Measurements from ENCODE around the gene BAZ2A.

The BAZ2A gene

DNA sequence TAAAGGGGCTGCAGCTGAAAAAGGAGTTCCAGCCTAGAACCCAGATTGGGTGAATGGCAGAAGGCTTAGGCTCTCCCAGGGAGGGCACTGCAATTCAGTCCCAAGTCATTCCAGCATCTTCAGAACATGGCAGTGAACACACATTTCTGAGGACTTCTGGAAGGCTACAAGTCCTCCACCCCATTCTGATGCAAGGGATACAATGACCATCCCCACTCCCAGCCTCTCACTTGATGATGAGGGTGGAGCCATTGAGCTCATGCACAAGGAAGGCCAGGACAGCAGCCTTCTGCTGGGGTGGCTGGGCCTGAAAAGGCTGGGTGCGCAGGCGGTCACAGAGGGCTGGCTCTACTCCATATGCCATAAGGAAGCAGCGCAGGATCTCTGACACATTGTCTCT is 25.8 kb downstream of the BAZ2A start:
- ATAC-seq = no peak
- no peak for TF ChIP-seq ISL1 (CRISPR knock-in tag; IDR thresholded peaks at IDR 0.05)

DNA sequence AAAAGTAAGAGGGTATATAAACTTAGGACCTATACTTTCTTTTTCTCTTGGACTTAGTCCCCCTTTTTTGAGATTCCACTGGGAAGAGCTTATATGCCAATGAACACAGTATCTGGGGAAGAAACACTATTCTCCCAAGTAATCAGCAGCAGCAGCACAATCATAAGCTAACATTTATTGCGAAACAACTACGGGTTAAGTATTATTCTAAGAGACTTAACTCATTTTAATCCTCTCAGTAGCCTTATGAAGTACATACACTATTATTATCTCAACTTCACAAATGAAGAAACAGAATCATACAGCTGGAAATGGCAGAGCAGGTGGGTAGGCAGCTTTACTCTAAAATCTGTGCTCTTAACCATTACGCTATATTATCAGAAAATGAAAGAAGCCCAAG is 27.9 kb downstream of the BAZ2A start:
- no peak for ATAC-seq
- TF ChIP-seq ZNF8 (CRISPR knock-in tag; IDR thresholded peaks at IDR 0.05) = no peak
- no peak for TF ChIP-seq ARNTL (CRISPR knock-in tag; IDR thresholded peaks at IDR 0.05; ENCODE audit: borderline replicate concordance, low read depth)
- no peak for TF ChIP-seq PPARA (CRISPR knock-in tag; IDR thresholded peaks at IDR 0.05; ENCODE audit: borderline replicate concordance)
- no peak for TF ChIP-seq BACH2 (CRISPR knock-in tag; IDR thresholded peaks at IDR 0.05; ENCODE audit: borderline replicate concordance)
- TF ChIP-seq, protein P1, sequence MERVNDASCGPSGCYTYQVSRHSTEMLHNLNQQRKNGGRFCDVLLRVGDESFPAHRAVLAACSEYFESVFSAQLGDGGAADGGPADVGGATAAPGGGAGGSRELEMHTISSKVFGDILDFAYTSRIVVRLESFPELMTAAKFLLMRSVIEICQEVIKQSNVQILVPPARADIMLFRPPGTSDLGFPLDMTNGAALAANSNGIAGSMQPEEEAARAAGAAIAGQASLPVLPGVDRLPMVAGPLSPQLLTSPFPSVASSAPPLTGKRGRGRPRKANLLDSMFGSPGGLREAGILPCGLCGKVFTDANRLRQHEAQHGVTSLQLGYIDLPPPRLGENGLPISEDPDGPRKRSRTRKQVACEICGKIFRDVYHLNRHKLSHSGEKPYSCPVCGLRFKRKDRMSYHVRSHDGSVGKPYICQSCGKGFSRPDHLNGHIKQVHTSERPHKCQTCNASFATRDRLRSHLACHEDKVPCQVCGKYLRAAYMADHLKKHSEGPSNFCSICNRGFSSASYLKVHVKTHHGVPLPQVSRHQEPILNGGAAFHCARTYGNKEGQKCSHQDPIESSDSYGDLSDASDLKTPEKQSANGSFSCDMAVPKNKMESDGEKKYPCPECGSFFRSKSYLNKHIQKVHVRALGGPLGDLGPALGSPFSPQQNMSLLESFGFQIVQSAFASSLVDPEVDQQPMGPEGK (CRISPR knock-in tag; IDR thresholded peaks at IDR 0.05; ENCODE audit: borderline replicate concordance) = no peak
- TF ChIP-seq SNAI2 (CRISPR knock-in tag; IDR thresholded peaks at IDR 0.05) = no peak
- TF ChIP-seq TCF4 (CRISPR knock-in tag; IDR thresholded peaks at IDR 0.05; ENCODE audit: borderline replicate concordance) = no peak
- TF ChIP-seq TOX (CRISPR knock-in tag; IDR thresholded peaks at IDR 0.05; ENCODE audit: borderline replicate concordance) = no peak
- TF ChIP-seq ZFP3 (CRISPR knock-in tag; IDR thresholded peaks at IDR 0.05) = no peak
- no peak for TF ChIP-seq ESRRG (CRISPR knock-in tag; IDR thresholded peaks at IDR 0.05)
- TF ChIP-seq OSR1 (CRISPR knock-in tag; IDR thresholded peaks at IDR 0.05) = no peak
- TF ChIP-seq, protein P2, sequence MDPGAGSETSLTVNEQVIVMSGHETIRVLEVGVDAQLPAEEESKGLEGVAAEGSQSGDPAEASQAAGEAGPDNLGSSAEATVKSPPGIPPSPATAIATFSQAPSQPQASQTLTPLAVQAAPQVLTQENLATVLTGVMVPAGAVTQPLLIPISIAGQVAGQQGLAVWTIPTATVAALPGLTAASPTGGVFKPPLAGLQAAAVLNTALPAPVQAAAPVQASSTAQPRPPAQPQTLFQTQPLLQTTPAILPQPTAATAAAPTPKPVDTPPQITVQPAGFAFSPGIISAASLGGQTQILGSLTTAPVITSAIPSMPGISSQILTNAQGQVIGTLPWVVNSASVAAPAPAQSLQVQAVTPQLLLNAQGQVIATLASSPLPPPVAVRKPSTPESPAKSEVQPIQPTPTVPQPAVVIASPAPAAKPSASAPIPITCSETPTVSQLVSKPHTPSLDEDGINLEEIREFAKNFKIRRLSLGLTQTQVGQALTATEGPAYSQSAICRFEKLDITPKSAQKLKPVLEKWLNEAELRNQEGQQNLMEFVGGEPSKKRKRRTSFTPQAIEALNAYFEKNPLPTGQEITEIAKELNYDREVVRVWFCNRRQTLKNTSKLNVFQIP (CRISPR knock-in tag; IDR thresholded peaks at IDR 0.05; ENCODE audit: borderline replicate concordance, low read depth) = no peak
- no peak for TF ChIP-seq ZNF565 (CRISPR knock-in tag; conservative IDR thresholded peaks at IDR 0.05; ENCODE audit: low read depth)
- no peak for TF ChIP-seq CSDC2 (CRISPR knock-in tag; IDR thresholded peaks at IDR 0.05)

DNA sequence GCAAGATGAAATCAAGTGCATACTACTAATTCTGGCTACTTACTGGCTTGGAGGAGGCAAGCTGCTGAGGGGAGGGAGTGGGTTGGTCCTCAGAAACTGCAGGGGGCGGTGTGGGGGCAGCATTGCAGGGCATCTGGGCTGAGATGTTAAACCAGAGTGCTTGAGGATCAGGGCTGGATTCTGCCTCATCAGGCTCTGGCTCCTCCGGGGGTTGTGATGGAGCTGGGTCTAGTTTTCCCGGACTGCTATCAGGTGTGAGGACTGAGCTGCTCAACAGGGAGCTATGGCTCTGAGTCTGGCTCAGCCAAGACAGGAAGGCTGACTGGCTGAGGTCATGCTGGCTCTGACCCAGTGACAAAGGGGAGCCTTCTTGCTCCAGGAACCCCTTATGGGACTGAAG is 28.6 kb downstream of the BAZ2A start:
- TF ChIP-seq CSDC2 (CRISPR knock-in tag; IDR thresholded peaks at IDR 0.05) = no peak
- TF ChIP-seq RARB (CRISPR knock-in tag; IDR thresholded peaks at IDR 0.05) = no peak
- TF ChIP-seq ESRRG (CRISPR knock-in tag; IDR thresholded peaks at IDR 0.05) = no peak
- no peak for TF ChIP-seq BACH2 (CRISPR knock-in tag; IDR thresholded peaks at IDR 0.05; ENCODE audit: borderline replicate concordance)
- TF ChIP-seq, protein P3, sequence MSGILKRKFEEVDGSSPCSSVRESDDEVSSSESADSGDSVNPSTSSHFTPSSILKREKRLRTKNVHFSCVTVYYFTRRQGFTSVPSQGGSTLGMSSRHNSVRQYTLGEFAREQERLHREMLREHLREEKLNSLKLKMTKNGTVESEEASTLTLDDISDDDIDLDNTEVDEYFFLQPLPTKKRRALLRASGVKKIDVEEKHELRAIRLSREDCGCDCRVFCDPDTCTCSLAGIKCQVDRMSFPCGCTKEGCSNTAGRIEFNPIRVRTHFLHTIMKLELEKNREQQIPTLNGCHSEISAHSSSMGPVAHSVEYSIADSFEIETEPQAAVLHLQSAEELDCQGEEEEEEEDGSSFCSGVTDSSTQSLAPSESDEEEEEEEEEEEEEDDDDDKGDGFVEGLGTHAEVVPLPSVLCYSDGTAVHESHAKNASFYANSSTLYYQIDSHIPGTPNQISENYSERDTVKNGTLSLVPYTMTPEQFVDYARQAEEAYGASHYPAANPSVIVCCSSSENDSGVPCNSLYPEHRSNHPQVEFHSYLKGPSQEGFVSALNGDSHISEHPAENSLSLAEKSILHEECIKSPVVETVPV (CRISPR knock-in tag; IDR thresholded peaks at IDR 0.05) = no peak
- TF ChIP-seq, protein P4, sequence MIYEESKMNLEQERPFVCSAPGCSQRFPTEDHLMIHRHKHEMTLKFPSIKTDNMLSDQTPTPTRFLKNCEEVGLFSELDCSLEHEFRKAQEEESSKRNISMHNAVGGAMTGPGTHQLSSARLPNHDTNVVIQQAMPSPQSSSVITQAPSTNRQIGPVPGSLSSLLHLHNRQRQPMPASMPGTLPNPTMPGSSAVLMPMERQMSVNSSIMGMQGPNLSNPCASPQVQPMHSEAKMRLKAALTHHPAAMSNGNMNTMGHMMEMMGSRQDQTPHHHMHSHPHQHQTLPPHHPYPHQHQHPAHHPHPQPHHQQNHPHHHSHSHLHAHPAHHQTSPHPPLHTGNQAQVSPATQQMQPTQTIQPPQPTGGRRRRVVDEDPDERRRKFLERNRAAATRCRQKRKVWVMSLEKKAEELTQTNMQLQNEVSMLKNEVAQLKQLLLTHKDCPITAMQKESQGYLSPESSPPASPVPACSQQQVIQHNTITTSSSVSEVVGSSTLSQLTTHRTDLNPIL (CRISPR knock-in tag; IDR thresholded peaks at IDR 0.05; ENCODE audit: low read depth) = no peak
- TF ChIP-seq SNAI2 (CRISPR knock-in tag; IDR thresholded peaks at IDR 0.05) = no peak
- no peak for TF ChIP-seq TCF4 (CRISPR knock-in tag; IDR thresholded peaks at IDR 0.05; ENCODE audit: borderline replicate concordance)
- TF ChIP-seq, protein P5, sequence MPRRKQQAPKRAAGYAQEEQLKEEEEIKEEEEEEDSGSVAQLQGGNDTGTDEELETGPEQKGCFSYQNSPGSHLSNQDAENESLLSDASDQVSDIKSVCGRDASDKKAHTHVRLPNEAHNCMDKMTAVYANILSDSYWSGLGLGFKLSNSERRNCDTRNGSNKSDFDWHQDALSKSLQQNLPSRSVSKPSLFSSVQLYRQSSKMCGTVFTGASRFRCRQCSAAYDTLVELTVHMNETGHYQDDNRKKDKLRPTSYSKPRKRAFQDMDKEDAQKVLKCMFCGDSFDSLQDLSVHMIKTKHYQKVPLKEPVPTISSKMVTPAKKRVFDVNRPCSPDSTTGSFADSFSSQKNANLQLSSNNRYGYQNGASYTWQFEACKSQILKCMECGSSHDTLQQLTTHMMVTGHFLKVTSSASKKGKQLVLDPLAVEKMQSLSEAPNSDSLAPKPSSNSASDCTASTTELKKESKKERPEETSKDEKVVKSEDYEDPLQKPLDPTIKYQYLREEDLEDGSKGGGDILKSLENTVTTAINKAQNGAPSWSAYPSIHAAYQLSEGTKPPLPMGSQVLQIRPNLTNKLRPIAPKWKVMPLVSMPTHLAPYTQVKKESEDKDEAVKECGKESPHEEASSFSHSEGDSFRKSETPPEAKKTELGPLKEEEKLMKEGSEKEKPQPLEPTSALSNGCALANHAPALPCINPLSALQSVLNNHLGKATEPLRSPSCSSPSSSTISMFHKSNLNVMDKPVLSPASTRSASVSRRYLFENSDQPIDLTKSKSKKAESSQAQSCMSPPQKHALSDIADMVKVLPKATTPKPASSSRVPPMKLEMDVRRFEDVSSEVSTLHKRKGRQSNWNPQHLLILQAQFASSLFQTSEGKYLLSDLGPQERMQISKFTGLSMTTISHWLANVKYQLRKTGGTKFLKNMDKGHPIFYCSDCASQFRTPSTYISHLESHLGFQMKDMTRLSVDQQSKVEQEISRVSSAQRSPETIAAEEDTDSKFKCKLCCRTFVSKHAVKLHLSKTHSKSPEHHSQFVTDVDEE (CRISPR knock-in tag; IDR thresholded peaks at IDR 0.05) = no peak
- TF ChIP-seq ZNF70 (CRISPR knock-in tag; IDR thresholded peaks at IDR 0.05) = no peak
- no peak for TF ChIP-seq OSR1 (CRISPR knock-in tag; IDR thresholded peaks at IDR 0.05)
- no peak for TF ChIP-seq ISL1 (CRISPR knock-in tag; IDR thresholded peaks at IDR 0.05)
- TF ChIP-seq TOX (CRISPR knock-in tag; IDR thresholded peaks at IDR 0.05; ENCODE audit: borderline replicate concordance) = no peak
- TF ChIP-seq ZC3H10 (CRISPR knock-in tag; IDR thresholded peaks at IDR 0.05) = no peak
- TF ChIP-seq ZNF565 (CRISPR knock-in tag; conservative IDR thresholded peaks at IDR 0.05; ENCODE audit: low read depth) = no peak
- no peak for TF ChIP-seq PPARA (CRISPR knock-in tag; IDR thresholded peaks at IDR 0.05; ENCODE audit: borderline replicate concordance)
- TF ChIP-seq, protein P1 (CRISPR knock-in tag; IDR thresholded peaks at IDR 0.05; ENCODE audit: borderline replicate concordance) = no peak
- TF ChIP-seq GLIS3 (CRISPR knock-in tag; IDR thresholded peaks at IDR 0.05) = no peak
- ATAC-seq = peak; percentile 39
